HAP-1 (cell line): ENCODE data around the gene ARHGAP42.

ENCODE experiments used
- DNase-seq, 2 experiments: peaks; one replicate each; pipeline ENCODE4 v3.0.0-alpha.2; 2016 to 2020; ENCODE audit warnings: low spot score in 2 of 2
- H3K27me3 ChIP-seq: fragments of 250-450 bp; sonication (Bioruptor Pico); 2 replicates; pipeline ENCODE4 v1.5.1; 2020; ENCODE audit warnings: low read depth, mild to moderate bottlenecking, moderate library complexity
- H3K36me3 ChIP-seq: fragments of 250-450 bp; sonication (Bioruptor Pico); replicated peaks from 2 replicates; pipeline ENCODE4 v1.5.1; 2020; ENCODE audit warnings: mild to moderate bottlenecking
- H3K4me1 ChIP-seq: fragments of 250-450 bp; sonication (Bioruptor Pico); 2 replicates; pipeline ENCODE4 v1.5.1; 2020; ENCODE audit warnings: mild to moderate bottlenecking
- H3K4me3 ChIP-seq: fragments of 250-450 bp; sonication (Bioruptor Pico); 2 replicates; pipeline ENCODE4 v1.5.1; 2020; ENCODE audit warnings: mild to moderate bottlenecking, moderate library complexity
- H3K9me3 ChIP-seq: fragments of 250-450 bp; sonication (Bioruptor Pico); 2 replicates; pipeline ENCODE4 v1.5.1; 2020; ENCODE audit warnings: mild to moderate bottlenecking, moderate library complexity
- in situ Hi-C: fragments of 300-500 bp; cut with MboI; formaldehyde crosslinking; loops from 3 replicates; pipeline ENCODE4 v1.14.3; 2020; ENCODE audit warnings: low sequenced_read_pairs, inconsistent platforms, mixed read lengths

Gene ARHGAP42

GRCh38 chr11:101014600-101015285 lies 327.7 kb downstream of the ARHGAP42 start:
- Histone ChIP-seq H3K27me3 (no peaks in the 10 kb centered on the region), H3K9me3 (no peaks in the 10 kb centered on the region), H3K4me3 (no peak overlapping the region), H3K36me3 (no peaks in the 10 kb centered on the region), H3K4me1 (no peaks in the 10 kb centered on the region)
- in situ Hi-C loops: no loop called here
- no peak for DNase-seq

- Histone ChIP-seq H3K27me3 (no peaks in the 10 kb centered on the region; the same call in 1 of the 2 replicates), H3K4me3 (no peak overlapping the region), H3K9me3 (no peaks in the 10 kb centered on the region), H3K36me3 (no peaks in the 10 kb centered on the region), H3K4me1 (no peaks in the 10 kb centered on the region)
- in situ Hi-C loops: no loop called here
- no peak for DNase-seq
Measured at GRCh38 chr11:101019870-101020269, 332.8 kb downstream of the ARHGAP42 start.

- no peak for DNase-seq
- Histone ChIP-seq H3K9me3 (no peaks in the 10 kb centered on the region), H3K4me3 (no peak overlapping the region), H3K36me3 (no peaks in the 10 kb centered on the region), H3K4me1 (no peaks in the 10 kb centered on the region), H3K27me3 (no peaks in the 10 kb centered on the region; the same call in 1 of the 2 replicates)
- in situ Hi-C loops: no loop called here
Measured at GRCh38 chr11:101022256-101022655, 335.2 kb downstream of the ARHGAP42 start.

- in situ Hi-C loops: no loop called here
- no peaks in the 10 kb centered on the region for H3K4me1 ChIP-seq
- no peak overlapping the region for H3K4me3 ChIP-seq
- no peaks in the 10 kb centered on the region for H3K36me3 ChIP-seq
- DNase-seq: no peak
- no peaks in the 10 kb centered on the region for H3K27me3 ChIP-seq
- no peaks in the 10 kb centered on the region for H3K9me3 ChIP-seq
Measured at GRCh38 chr11:101028644-101029043, 341.6 kb downstream of the ARHGAP42 start.

GRCh38 chr11:101030015-101030414 lies 342.9 kb downstream of the ARHGAP42 start:
- Histone ChIP-seq H3K4me1 (no peaks in the 10 kb centered on the region), H3K4me3 (no peak overlapping the region), H3K36me3 (no peaks in the 10 kb centered on the region), H3K9me3 (no peaks in the 10 kb centered on the region), H3K27me3 (no peaks in the 10 kb centered on the region)
- in situ Hi-C loops: no loop called here
- no peak for DNase-seq

GRCh38 chr11:101030692-101031091 lies 343.6 kb downstream of the ARHGAP42 start:
- in situ Hi-C loops: no loop called here
- no peaks in the 10 kb centered on the region for H3K4me1 ChIP-seq
- H3K36me3 ChIP-seq: no peaks in the 10 kb centered on the region
- no peaks in the 10 kb centered on the region for H3K9me3 ChIP-seq
- no peak overlapping the region for H3K4me3 ChIP-seq
- no peaks in the 10 kb centered on the region for H3K27me3 ChIP-seq
- DNase-seq: no peak

- Histone ChIP-seq H3K4me3 (no peak overlapping the region), H3K36me3 (no peaks in the 10 kb centered on the region), H3K9me3 (no peaks in the 10 kb centered on the region), H3K27me3 (no peaks in the 10 kb centered on the region), H3K4me1 (no peaks in the 10 kb centered on the region)
- DNase-seq: no peak
- in situ Hi-C loops: no loop called here
Measured at GRCh38 chr11:101031713-101032112, 344.6 kb downstream of the ARHGAP42 start.

- Histone ChIP-seq H3K4me3 (no peak overlapping the region), H3K4me1 (no peaks in the 10 kb centered on the region)
- in situ Hi-C loops: no loop called here
Measured at GRCh38 chr11:101032991-101033390, 345.9 kb downstream of the ARHGAP42 start.

GRCh38 chr11:101034076-101034475 lies 347.0 kb downstream of the ARHGAP42 start:
- Histone ChIP-seq H3K4me1 (no peaks in the 10 kb centered on the region), H3K36me3 (no peaks in the 10 kb centered on the region), H3K9me3 (no peaks in the 10 kb centered on the region), H3K27me3 (no peaks in the 10 kb centered on the region), H3K4me3 (no peak overlapping the region)
- in situ Hi-C loops: no loop called here
- no peak for DNase-seq

More at GRCh38 chr11:101032991-101033390, 345.9 kb downstream of the ARHGAP42 start:
- no peak for DNase-seq
- H3K9me3 ChIP-seq: no peaks in the 10 kb centered on the region
- H3K27me3 ChIP-seq: no peaks in the 10 kb centered on the region
- no peaks in the 10 kb centered on the region for H3K36me3 ChIP-seq

GRCh38 chr11:101035872-101036271 lies 348.8 kb downstream of the ARHGAP42 start:
- H3K36me3 ChIP-seq: no peaks in the 10 kb centered on the region
- H3K27me3 ChIP-seq: no peaks in the 10 kb centered on the region
- H3K4me1 ChIP-seq: no peaks in the 10 kb centered on the region
- no peak overlapping the region for H3K4me3 ChIP-seq
- DNase-seq: no peak
- in situ Hi-C loops: no loop called here
- no peaks in the 10 kb centered on the region for H3K9me3 ChIP-seq
